Bronchus fibroblast of lung (primary cell): ENCODE measurements around the gene SH3TC1. TPM values are rescaled to one million over a fixed set of nuclear protein-coding genes. Genes with fewer than 3 reads are reported as not detected.

Source experiments
- total RNA-seq: library from RNA; depleted of rRNA; stranded (reverse); fragments of >200 nt; gene quantifications from 2 replicates; pipeline ENCODE4 v1.2.3, GENCODE V29; 2015

The SH3TC1 gene
- total RNA-seq: 3.5 and 4.2 TPM in 2 replicates

GRCh38 chr4:8198906-8199593, at the start of gene SH3TC1:
TSS of gene SH3TC1 (plus strand) at chr4:8199290. CDS start at chr4:8205195, 5,905 bp downstream.

GRCh38 chr4:8158710-8159536, 40.2 kb upstream of the SH3TC1 start, which contains the start of gene ABLIM2:
TSS of gene ABLIM2 (minus strand) at chr4:8158813. CDS start at chr4:8158689, 124 bp downstream.

GRCh38 chr4:8269535-8270417, 70.7 kb downstream of the SH3TC1 start, which contains the start of gene HTRA3:
TSS of gene HTRA3 (plus strand) at chr4:8269754. CDS start at chr4:8269969, 215 bp downstream.

Other genes with a start within 250 kb of the SH3TC1 start
- under 0.01 TPM in 1 of 2 replicates, not detected in the other for gene ABLIM2, start 40.5 kb upstream of the SH3TC1 start, total RNA-seq
- 3.3 and 4.4 TPM in 2 replicates for gene HTRA3, start 70.5 kb downstream of the SH3TC1 start, total RNA-seq
- 23.0 and 24.5 TPM in 2 replicates for gene ACOX3, start 241.4 kb downstream of the SH3TC1 start, total RNA-seq
- 11.9 and 13.2 TPM in 2 replicates for gene TRMT44, start 241.5 kb downstream of the SH3TC1 start, total RNA-seq